Right lobe of liver (tissue), 6 donors: ENCODE data around the gene UTRN. TPM values are rescaled to one million over a fixed set of nuclear protein-coding genes. Genes with fewer than 3 reads are reported as not detected.
A peak's percentile ranks its signal among the peaks of the same experiment; 100 is the strongest.

ENCODE experiments used
- ATAC-seq, 4 donors: fragments of 200-7000 bp; cut with Tn5 transposase; one replicate each; pipeline ENCODE4 v1.9.1; 2020; ENCODE audit warnings: mild to moderate bottlenecking in 4 of 4, moderate library complexity in 4 of 4
- DNase-seq, 3 donors: peaks; one replicate each; pipeline ENCODE4 v3.0.0-alpha.2; 2020
- H3K27ac ChIP-seq, 3 donors: fragments of 200-600 bp; one replicate each; pipeline ENCODE4 v1.8.0; 2022
- H3K27me3 ChIP-seq, 2 donors: fragments of 200-600 bp; one replicate each; pipeline ENCODE4 v1.8.0; 2022
- H3K36me3 ChIP-seq, 4 donors: fragments of 200-600 bp; sonication (generic) in 1 of 4; one replicate each; pipeline versions ENCODE4 v1.5.1 to v1.8.0; 2017 to 2022; ENCODE audit warnings: control low read depth in 1 of 4
- H3K4me1 ChIP-seq, 4 donors: fragments of 200-600 bp; sonication (generic) in 1 of 4; one replicate each; pipeline versions ENCODE4 v1.5.1 to v1.8.0; 2017 to 2022; ENCODE audit warnings: control low read depth in 1 of 4
- H3K4me3 ChIP-seq, 3 donors: fragments of 200-600 bp; one replicate each; pipeline ENCODE4 v1.8.0; 2022
- H3K9me3 ChIP-seq, 4 donors: fragments of 200-600 bp; sonication (generic) in 1 of 4; one replicate each; pipeline versions ENCODE4 v1.5.1 to v1.8.0; 2017 to 2022; ENCODE audit warnings: control low read depth in 1 of 4
- POLR2A ChIP-seq: fragments of 450-650 bp; IDR thresholded peaks from one replicate; pipeline ENCODE4 v1.6.1; 2017; ENCODE audit warnings: antibody characterized with exemption, mild to moderate bottlenecking
- WGBS: methylation state at CpG from one replicate; pipeline ENCODE4 v1.1.6; 2018; ENCODE audit warnings: low coverage, low lambda C conversion rate; ENCODE audit not compliant: insufficient coverage; ENCODE audit errors: missing lambda C conversion rate; 5-methylcytosine and 5-hydroxymethylcytosine counted together
- intact Hi-C, 2 donors: fragments of 100-400 bp; cut with DNase I; formaldehyde crosslinking; loops; one replicate each; pipeline versions ENCODE4 v1.11.2 to v1.14.1; 2022
- total RNA-seq, 6 experiments: library from RNA; depleted of rRNA in 2 of 6; stranded (reverse); fragments of >200 nt in 2 of 6; fragmentation: NEBNext Ultra II Directional in 3 of 6; extraction: Animal tissue kit (Norgen Biotek cat#: 25700) in 3 of 6; gene quantifications; one replicate each; pipeline versions ENCODE4 v1.1.0 to v1.2.4, GENCODE V29; 2016 to 2023
- TF ChIP-seq, protein P1 (sequence below), 4 donors: fragments of 200-600 bp in 3 of 4; fragments of 450-650 bp in 1 of 4; IDR thresholded peaks; one replicate each; pipeline versions ENCODE4 v1.5.1 to v1.8.0; 2016 to 2022; ENCODE audit warnings: antibody characterized with exemption in 4 of 4, mild to moderate bottlenecking in 2 of 4
- donor health status: DM: no; HTN: yes; CAD: no.
- donor health status: DM: no; HTN: no; CAD: no.
- donor health status: DM: no; HTN: no; CAD: no.
- donor health status: DM: no; HTN: yes; CAD: no.
- donor health status: DM: no; HTN: yes; CAD: no.

UTRN gene
- total RNA-seq, 6 experiments from 2014 or later = 27.7 to 66.5 (median 40.8) TPM

DNA sequence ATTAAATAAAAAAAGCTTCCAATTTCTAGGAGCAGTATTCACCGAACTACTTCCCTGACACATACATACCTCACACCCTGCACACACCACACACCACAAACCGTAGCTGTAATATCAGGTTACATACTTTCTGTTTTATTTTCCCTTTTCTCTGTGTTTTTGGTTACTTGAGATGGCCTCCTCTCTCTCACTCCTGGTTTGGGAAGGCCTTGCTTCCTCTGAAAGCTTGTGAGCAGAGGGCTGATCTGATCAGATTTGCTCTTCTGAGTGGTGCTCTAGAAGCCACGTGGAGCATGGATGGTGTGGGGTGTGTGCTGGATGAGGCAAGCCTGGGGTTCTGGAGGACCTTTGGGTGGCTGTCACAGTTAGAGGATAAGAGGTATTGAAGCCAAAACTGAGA is 20.9 kb downstream of the UTRN start:
- Histone ChIP-seq H3K4me3 (no peak overlapping the region), H3K27me3 (no peaks in the 10 kb centered on the region), H3K9me3 (no peaks in the 10 kb centered on the region), H3K36me3 (no peaks in the 10 kb centered on the region), H3K4me1 (peaks cover 0 to 24% (median 0%) of the 10 kb centered on the region in 4 donors), H3K27ac (no peak overlapping the region)
- no peak for DNase-seq
- TF ChIP-seq, protein P1, sequence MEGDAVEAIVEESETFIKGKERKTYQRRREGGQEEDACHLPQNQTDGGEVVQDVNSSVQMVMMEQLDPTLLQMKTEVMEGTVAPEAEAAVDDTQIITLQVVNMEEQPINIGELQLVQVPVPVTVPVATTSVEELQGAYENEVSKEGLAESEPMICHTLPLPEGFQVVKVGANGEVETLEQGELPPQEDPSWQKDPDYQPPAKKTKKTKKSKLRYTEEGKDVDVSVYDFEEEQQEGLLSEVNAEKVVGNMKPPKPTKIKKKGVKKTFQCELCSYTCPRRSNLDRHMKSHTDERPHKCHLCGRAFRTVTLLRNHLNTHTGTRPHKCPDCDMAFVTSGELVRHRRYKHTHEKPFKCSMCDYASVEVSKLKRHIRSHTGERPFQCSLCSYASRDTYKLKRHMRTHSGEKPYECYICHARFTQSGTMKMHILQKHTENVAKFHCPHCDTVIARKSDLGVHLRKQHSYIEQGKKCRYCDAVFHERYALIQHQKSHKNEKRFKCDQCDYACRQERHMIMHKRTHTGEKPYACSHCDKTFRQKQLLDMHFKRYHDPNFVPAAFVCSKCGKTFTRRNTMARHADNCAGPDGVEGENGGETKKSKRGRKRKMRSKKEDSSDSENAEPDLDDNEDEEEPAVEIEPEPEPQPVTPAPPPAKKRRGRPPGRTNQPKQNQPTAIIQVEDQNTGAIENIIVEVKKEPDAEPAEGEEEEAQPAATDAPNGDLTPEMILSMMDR (IDR thresholded peaks at IDR 0.05) = no peak
- TF ChIP-seq POLR2A = no peak
- ATAC-seq = peak in 1 of 4 donors; percentile 17
- 58% methylated on average over 3 of the region's 3 CpGs for WGBS
- intact Hi-C loops = no loop called here

DNA sequence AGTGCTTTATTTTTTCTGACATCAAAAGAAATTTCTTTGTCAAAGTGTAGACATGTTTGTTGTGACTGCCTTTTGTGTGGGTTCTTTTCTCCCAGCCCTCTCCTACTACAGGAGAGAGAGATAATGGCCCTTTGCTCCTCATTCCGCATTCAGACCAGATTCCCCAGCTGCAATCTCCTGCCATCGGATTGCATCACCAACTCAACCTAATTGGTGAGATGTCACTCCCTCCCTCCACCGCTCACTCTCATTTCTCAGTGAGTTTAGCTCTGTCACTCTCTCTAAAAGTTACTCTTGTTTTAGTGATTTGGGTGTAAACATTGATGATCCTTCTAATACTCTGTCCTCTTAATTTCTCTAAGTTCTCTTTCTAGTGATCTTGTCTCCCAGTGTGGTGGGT is 22.7 kb downstream of the UTRN start:
- Histone ChIP-seq H3K36me3 (no peaks in the 10 kb centered on the region), H3K4me1 (peaks cover 0 to 17% (median 0%) of the 10 kb centered on the region in 4 donors), H3K27ac (no peak overlapping the region), H3K27me3 (no peaks in the 10 kb centered on the region), H3K9me3 (no peaks in the 10 kb centered on the region), H3K4me3 (no peak overlapping the region)
- intact Hi-C loops = no loop called here
- DNase-seq (no peak), ATAC-seq (peak; percentile 51 to 83 (median 78))
- TF ChIP-seq, protein P1 (IDR thresholded peaks at IDR 0.05) = no peak
- TF ChIP-seq POLR2A = no peak
- 50% methylated on average over 2 of the region's 3 CpGs for WGBS

DNA sequence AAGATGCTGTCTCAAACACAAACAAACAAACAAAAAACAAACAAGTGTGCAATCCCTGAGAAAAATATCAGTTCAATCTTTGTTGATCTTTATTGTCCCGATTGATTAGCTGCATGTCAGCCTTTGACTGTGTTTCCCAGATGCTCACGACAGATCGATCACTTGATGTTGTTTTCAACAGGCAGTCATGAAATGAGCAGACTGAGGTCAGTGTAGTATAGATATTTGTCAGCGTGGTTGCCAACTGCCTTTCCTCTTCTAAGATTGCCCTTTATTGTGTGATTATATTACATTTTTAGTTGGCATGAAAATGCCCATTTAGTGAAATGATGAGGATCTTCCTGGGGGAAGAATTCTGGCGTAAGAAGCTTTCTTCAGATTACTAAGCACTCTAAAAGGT is 25.6 kb downstream of the UTRN start:
- Histone ChIP-seq H3K9me3 (no peaks in the 10 kb centered on the region), H3K36me3 (no peaks in the 10 kb centered on the region), H3K4me3 (no peak overlapping the region), H3K27ac (no peak overlapping the region), H3K4me1 (peaks cover 0 to 28% (median 7%) of the 10 kb centered on the region in 4 donors), H3K27me3 (no peaks in the 10 kb centered on the region)
- TF ChIP-seq, protein P1 (IDR thresholded peaks at IDR 0.05) = no peak
- no peak for TF ChIP-seq POLR2A
- intact Hi-C loops = no loop called here
- no peak for ATAC-seq
- no peak for DNase-seq
- WGBS = 77% methylated on average over 5 of the region's 5 CpGs

DNA sequence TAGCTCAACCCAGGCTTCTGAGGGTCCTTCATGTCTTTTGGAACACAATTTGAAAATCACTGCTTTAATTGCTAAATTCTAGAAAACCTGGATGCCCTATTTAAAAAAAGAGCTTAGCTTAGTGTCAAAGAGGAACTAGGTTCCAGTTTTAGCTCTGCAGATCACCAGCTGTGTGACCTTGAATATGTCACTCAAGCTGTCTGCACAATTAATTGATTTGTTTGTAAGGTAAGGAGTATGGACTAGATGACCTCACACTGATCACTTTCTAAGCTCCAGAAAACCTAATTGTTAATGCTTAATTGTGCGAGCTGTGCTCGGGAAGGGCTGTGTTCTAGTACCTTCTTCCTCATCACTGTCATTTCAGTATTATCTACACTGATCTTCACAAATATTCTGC is 26.2 kb downstream of the UTRN start:
- Histone ChIP-seq H3K4me3 (no peak overlapping the region), H3K9me3 (no peaks in the 10 kb centered on the region), H3K27ac (no peak overlapping the region), H3K27me3 (no peaks in the 10 kb centered on the region), H3K36me3 (no peaks in the 10 kb centered on the region), H3K4me1 (peaks cover 0 to 30% (median 7%) of the 10 kb centered on the region in 4 donors)
- TF ChIP-seq, protein P1 (IDR thresholded peaks at IDR 0.05) = no peak
- TF ChIP-seq POLR2A = no peak
- ATAC-seq = no peak
- WGBS = 94% methylated on average over 2 of the region's 2 CpGs
- intact Hi-C loops = no loop called here
- no peak for DNase-seq
